ENCODE measurements around the gene MARCKS.

DNA sequence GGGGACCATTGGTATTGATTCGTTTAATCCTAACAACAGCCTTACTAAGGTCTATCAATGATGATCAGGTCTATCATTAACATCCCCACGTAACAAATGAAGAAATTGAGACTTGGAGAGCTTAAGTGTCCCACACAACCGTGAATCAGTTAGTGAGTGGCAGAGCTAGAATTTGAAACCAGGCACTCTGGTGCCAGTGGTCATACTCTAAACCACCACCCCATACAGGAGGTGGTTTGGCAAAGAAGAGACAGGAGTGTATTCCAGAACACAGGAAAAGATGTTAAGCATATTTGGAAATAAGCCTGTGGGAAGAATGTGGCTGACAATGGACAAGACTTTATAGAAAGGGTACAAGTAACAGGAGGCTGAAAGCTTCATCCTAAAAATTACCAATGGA lies 35.7 kb upstream of the MARCKS start:
- TF ChIP-seq POLR2A (IDR thresholded peaks at IDR 0.05; ENCODE audit: low read length) = no peak
- no peak for TF ChIP-seq GATA1 (IDR thresholded peaks at IDR 0.05; ENCODE audit: low read depth, low read length)
